Testis (tissue), 2 donors: Measurements from ENCODE around the gene ATP7B.

ENCODE experiments used
- POLR2A ChIP-seq: fragments of 450-650 bp; IDR thresholded peaks from one replicate; pipeline ENCODE4 v1.6.1; 2017; ENCODE audit warnings: antibody characterized with exemption, mild to moderate bottlenecking, moderate library complexity
- TF ChIP-seq, protein P1 (sequence below), 3 experiments: fragments of 450-650 bp in 2 of 3; fragments of 200-600 bp in 1 of 3; sonication (generic) in 1 of 3; IDR thresholded peaks; one replicate each; pipeline ENCODE4 v1.5.1; 2016 to 2019; ENCODE audit warnings: antibody characterized with exemption in 3 of 3, mild to moderate bottlenecking in 2 of 3, moderate library complexity in 1 of 3

DNA sequence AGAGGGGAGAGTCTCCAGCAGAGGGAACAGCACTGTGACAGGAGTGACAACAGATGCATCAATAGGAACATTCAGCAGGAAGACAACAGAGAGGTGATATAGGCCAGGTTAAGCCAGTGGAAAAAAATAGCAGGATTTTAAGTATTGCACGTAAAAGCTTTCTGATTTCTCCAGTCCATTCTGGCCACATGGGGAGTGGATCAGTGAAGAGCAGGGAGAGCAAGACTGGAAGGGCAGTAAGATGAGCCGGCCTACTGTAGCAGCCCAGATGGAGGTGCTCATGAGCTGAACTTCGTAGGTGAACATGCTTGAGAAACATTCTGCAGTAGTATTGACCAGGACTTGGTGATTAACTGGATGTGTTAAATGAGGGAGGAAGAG, 15.0 kb upstream of the ATP7B start:
- TF ChIP-seq, protein P1, sequence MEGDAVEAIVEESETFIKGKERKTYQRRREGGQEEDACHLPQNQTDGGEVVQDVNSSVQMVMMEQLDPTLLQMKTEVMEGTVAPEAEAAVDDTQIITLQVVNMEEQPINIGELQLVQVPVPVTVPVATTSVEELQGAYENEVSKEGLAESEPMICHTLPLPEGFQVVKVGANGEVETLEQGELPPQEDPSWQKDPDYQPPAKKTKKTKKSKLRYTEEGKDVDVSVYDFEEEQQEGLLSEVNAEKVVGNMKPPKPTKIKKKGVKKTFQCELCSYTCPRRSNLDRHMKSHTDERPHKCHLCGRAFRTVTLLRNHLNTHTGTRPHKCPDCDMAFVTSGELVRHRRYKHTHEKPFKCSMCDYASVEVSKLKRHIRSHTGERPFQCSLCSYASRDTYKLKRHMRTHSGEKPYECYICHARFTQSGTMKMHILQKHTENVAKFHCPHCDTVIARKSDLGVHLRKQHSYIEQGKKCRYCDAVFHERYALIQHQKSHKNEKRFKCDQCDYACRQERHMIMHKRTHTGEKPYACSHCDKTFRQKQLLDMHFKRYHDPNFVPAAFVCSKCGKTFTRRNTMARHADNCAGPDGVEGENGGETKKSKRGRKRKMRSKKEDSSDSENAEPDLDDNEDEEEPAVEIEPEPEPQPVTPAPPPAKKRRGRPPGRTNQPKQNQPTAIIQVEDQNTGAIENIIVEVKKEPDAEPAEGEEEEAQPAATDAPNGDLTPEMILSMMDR (IDR thresholded peaks at IDR 0.05): no peak
- TF ChIP-seq POLR2A: no peak
